Activated naive CD8-positive, alpha-beta T cell treated with anti-CD3 and anti-CD28 coated beads for 36 hours (primary cell): Measurements from ENCODE around the gene LRRTM3. TPM values are rescaled to one million over a fixed set of nuclear protein-coding genes. Genes with fewer than 3 reads are reported as not detected.

Experiments used
- DNase-seq: peaks from one replicate; pipeline ENCODE4 v3.0.0; 2021
- H3K27ac Mint-ChIP-seq: one replicate; pipeline ENCODE4 v1.8.0; 2022; ENCODE audit warnings: mild to moderate bottlenecking, moderate library complexity, mixed read lengths
- H3K27me3 Mint-ChIP-seq: one replicate; pipeline ENCODE4 v1.8.0; 2022; ENCODE audit warnings: mild to moderate bottlenecking, mixed read lengths
- H3K36me3 Mint-ChIP-seq: one replicate; pipeline ENCODE4 v1.8.0; 2021; ENCODE audit warnings: mild to moderate bottlenecking, mixed read lengths
- H3K4me1 Mint-ChIP-seq: one replicate; pipeline ENCODE4 v1.8.0; 2021; ENCODE audit warnings: mixed read lengths
- H3K4me3 Mint-ChIP-seq: one replicate; pipeline ENCODE4 v1.8.0; 2022; ENCODE audit warnings: mild to moderate bottlenecking, moderate library complexity, mixed read lengths
- H3K9me3 Mint-ChIP-seq: one replicate; pipeline ENCODE4 v1.8.0; 2022; ENCODE audit warnings: mixed read lengths
- total RNA-seq, 2 experiments: library from RNA; stranded (reverse); gene quantifications; one replicate each; pipeline ENCODE4 v1.2.3, GENCODE V29; 2021

LRRTM3 gene
- total RNA-seq, 2 experiments from 2014 or later, result not detected

DNA sequence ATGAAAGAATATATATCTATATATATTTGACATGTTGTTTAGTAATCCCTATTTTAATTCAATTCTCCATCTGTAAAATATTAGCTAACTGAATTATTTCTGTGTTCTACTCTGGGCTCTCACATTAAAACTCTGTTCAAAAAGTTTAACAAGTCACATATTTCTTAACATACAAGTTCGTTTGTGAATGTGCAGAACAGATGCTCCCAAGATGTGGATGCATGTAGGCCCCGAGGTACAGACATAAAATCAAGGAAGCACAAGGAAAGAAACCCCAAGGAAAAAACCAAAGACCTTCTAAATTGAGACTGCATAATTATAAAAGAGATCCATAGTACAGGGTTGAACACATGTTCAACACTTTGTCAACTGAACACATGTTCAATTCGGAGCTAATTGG lies 175.1 kb downstream of the LRRTM3 start:
- DNase-seq, result no peak
- no peaks in the 10 kb centered on the region for H3K27me3 Mint-ChIP-seq
- no peak overlapping the region for H3K4me3 Mint-ChIP-seq
- H3K4me1 Mint-ChIP-seq, result no peaks in the 10 kb centered on the region
- no peak overlapping the region for H3K27ac Mint-ChIP-seq
- H3K36me3 Mint-ChIP-seq, result no peaks in the 10 kb centered on the region
- no peaks in the 10 kb centered on the region for H3K9me3 Mint-ChIP-seq

DNA sequence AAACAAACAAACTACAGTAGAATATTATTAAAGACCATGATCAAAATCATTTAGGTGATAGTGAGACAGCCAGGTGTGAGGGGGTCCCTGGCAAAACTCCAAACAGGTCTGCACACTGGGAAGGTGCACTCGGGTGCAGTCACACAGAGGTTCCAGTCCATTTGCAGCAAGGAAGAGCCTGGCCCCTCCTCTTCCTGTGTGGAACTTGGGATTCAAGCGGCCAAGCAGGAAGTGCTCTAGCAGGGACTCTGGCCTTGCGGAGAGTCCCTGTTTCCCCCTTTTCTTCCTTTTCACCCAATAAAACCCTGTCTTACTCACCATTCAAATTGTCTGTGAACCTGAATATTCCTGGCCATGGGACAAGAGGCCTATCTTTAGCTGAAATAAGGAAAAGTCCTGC lies 181.8 kb downstream of the LRRTM3 start:
- Mint-ChIP-seq H3K9me3 (no peaks in the 10 kb centered on the region), H3K36me3 (no peaks in the 10 kb centered on the region), H3K4me1 (no peaks in the 10 kb centered on the region), H3K27me3 (no peaks in the 10 kb centered on the region), H3K4me3 (no peak overlapping the region), H3K27ac (no peak overlapping the region)
- DNase-seq, result no peak

DNA sequence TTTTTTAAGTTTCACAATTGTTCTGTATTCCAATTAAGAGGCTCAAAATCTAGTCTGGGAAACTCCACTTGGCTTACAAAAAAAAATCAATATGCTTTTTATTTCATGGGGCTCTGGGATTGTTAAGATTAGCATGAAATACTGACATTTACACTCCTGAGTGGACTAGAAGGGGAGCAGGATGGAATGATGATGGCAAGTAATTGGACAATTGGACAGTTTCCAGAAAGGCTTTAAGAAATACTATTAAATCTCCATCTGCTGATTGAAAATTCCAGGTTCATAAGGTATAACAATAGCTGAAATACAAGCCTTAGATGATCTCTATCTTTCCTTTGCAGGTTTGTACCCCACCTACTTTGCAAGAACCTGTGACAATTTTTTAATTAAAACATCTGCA lies 184.4 kb downstream of the LRRTM3 start:
- Mint-ChIP-seq H3K27me3 (no peaks in the 10 kb centered on the region), H3K4me1 (no peaks in the 10 kb centered on the region), H3K27ac (no peak overlapping the region), H3K36me3 (no peaks in the 10 kb centered on the region), H3K9me3 (no peaks in the 10 kb centered on the region), H3K4me3 (no peak overlapping the region)
- no peak for DNase-seq

DNA sequence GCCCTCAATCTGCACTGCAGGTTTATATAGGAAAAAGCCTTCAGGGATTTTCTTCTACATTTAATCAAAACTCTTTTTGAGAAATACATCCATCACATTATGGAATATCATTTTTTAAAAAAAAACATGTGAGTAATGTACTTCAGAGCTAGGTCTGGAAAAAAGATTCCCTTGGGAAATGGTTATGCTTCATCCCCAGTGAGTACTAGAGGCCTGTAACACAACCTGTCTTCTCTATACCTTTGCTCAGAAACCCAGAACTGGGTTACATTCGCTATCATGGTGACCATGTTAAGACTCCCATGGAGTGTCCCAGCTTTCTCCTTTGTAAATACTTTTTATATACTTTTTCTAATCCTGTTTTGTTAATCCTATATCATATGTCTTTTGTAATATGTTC lies 186.9 kb downstream of the LRRTM3 start:
- H3K4me1 Mint-ChIP-seq, result no peaks in the 10 kb centered on the region
- no peak overlapping the region for H3K4me3 Mint-ChIP-seq
- H3K27ac Mint-ChIP-seq, result no peak overlapping the region
- no peak for DNase-seq
- H3K9me3 Mint-ChIP-seq, result no peaks in the 10 kb centered on the region
- H3K36me3 Mint-ChIP-seq, result no peaks in the 10 kb centered on the region
- H3K27me3 Mint-ChIP-seq, result no peaks in the 10 kb centered on the region

DNA sequence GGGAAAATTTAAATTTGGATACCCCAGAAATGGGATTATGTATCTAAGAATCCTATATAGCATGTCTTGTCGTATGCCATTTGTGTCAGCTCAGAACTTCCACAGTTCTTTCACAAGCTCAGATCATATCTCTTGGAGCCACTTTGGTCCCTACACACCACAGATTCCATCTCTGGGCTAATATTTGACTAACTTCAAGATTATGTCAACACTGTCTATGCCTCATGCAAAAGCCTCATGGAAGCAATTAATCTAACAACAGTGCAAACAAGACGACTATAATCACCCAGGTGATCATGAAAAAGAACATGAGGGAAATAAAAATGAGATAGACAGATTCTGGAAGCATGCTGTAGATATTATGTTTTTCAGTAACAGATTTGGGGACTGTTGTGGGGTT lies 189.1 kb downstream of the LRRTM3 start:
- Mint-ChIP-seq H3K27ac (no peak overlapping the region), H3K36me3 (no peaks in the 10 kb centered on the region), H3K9me3 (no peaks in the 10 kb centered on the region), H3K27me3 (no peaks in the 10 kb centered on the region), H3K4me1 (no peaks in the 10 kb centered on the region), H3K4me3 (no peak overlapping the region)
- DNase-seq, result no peak

DNA sequence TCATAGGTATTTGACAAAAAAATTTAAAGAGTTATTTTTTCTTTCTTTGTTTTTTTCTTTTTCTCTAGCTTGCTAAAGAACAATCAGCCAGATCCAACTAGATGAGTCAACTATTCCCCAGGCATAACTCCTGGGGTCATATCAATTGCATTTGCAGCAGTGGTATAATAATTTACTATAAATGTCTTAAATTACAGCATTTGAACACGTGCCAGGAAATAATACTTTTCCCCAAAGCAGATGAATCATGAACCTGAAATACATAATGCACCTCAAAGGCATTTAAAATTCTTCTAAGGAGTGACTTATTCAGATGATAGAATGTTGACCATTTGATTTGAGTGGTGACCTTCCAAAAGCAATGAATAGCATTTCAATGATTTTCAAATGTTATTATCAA lies 190.1 kb downstream of the LRRTM3 start:
- Mint-ChIP-seq H3K4me3 (no peak overlapping the region), H3K9me3 (no peaks in the 10 kb centered on the region), H3K27me3 (no peaks in the 10 kb centered on the region), H3K27ac (no peak overlapping the region), H3K4me1 (no peaks in the 10 kb centered on the region), H3K36me3 (no peaks in the 10 kb centered on the region)
- no peak for DNase-seq

DNA sequence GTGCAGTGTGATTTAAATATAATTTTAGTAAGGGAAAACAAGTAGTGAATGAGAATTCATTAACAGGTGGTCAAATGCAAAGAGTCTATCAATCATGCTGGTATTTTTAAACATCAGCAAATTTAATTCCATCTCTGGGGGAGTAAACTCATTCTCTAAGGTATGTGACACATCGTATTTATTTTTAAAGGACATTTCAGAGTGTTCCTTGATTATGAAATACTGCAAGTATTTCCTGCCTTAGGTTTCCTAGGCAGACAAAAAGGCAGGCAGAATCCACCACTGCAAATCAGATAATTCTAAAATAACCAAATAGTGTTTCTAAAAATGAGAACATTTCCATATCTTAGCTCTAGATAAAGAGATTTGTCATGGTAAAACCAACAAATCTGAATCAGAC lies 193.8 kb downstream of the LRRTM3 start:
- H3K27ac Mint-ChIP-seq, result no peak overlapping the region
- H3K4me3 Mint-ChIP-seq, result no peak overlapping the region
- H3K36me3 Mint-ChIP-seq, result no peaks in the 10 kb centered on the region
- H3K4me1 Mint-ChIP-seq, result no peaks in the 10 kb centered on the region
- H3K27me3 Mint-ChIP-seq, result no peaks in the 10 kb centered on the region
- DNase-seq, result no peak
- H3K9me3 Mint-ChIP-seq, result no peaks in the 10 kb centered on the region

DNA sequence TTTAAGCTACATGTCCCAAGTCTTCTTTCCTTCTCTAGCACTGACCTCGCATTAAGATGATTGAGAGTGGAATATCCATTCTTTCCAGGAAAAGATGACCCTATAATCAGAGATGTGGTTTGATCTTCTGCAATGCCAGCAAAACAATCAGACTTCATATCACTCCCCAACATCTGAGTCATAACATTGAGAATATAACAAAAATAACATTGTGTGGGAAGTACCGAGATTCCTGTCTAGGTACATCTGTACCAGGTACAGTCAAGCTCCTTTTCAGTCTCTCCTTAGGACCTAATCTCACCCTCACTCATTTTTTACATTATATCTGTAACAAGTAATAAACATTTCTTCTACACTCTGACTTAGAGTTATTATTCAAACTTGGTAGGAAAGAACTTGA lies 201.6 kb downstream of the LRRTM3 start:
- H3K36me3 Mint-ChIP-seq, result no peaks in the 10 kb centered on the region
- no peak for DNase-seq
- H3K4me1 Mint-ChIP-seq, result no peaks in the 10 kb centered on the region
- no peak overlapping the region for H3K27ac Mint-ChIP-seq
- H3K9me3 Mint-ChIP-seq, result no peaks in the 10 kb centered on the region
- H3K4me3 Mint-ChIP-seq, result no peak overlapping the region
- H3K27me3 Mint-ChIP-seq, result no peaks in the 10 kb centered on the region

DNA sequence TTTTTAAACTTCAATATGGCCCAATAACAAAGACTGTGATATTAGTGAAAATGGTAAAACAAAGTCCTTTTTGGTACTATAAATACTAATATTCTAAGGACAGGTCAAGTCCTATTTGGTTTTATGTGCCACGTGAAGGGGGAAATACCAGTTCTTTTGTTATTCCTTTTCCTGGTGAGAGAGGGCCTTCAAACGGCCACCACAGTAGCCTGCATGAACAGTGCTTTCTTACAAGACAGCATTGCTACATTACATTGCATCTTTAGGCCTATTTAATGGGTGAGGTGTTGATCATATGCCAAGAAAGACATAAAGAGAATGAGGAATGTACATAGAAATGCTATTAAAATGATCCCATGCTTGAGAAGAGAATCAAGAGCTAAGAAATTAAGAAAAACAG lies 214.8 kb downstream of the LRRTM3 start:
- no peak overlapping the region for H3K4me3 Mint-ChIP-seq
- no peaks in the 10 kb centered on the region for H3K9me3 Mint-ChIP-seq
- no peak overlapping the region for H3K27ac Mint-ChIP-seq
- H3K4me1 Mint-ChIP-seq, result no peaks in the 10 kb centered on the region
- no peaks in the 10 kb centered on the region for H3K27me3 Mint-ChIP-seq
- DNase-seq, result no peak
- H3K36me3 Mint-ChIP-seq, result no peaks in the 10 kb centered on the region

DNA sequence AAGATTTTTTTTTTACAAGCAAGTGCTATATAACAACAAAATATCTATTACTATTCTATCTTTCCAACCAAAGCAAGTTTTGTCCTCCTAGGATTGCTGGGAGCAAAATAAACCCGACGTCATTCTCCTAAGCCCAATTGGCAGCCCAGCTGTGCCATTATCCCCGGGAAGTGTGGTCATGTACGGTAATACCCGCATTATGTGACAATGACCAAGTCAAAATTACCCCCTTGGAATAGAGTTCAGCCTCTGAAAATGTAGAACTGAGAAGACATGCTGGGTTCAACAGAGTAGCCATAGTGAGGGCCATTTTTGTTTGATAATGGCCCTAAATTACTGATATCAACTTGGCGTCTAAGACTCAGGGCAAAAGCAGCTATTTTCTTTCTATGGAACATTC lies 215.5 kb downstream of the LRRTM3 start:
- H3K9me3 Mint-ChIP-seq, result no peaks in the 10 kb centered on the region
- no peak overlapping the region for H3K4me3 Mint-ChIP-seq
- no peaks in the 10 kb centered on the region for H3K36me3 Mint-ChIP-seq
- no peak overlapping the region for H3K27ac Mint-ChIP-seq
- H3K27me3 Mint-ChIP-seq, result no peaks in the 10 kb centered on the region
- no peak for DNase-seq
- H3K4me1 Mint-ChIP-seq, result no peaks in the 10 kb centered on the region

DNA sequence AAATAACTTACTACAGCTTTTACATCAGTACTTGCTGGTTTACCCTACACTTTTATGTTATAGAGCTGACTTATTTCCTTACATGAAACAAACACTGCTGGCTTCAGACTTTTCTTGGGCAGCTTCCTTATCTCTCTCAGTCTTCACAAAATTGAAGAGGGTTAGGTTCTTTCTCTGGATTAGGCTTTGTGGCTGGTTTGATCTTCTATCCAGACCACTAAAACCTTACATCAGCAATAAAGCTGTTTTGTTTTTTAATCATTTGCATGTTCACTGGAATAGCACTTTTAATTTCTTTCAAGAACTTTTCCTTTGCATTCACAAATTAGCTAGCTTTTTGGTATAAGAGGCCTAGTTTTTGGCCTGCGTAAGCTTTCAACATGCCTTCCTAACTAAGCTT lies 218.7 kb downstream of the LRRTM3 start:
- Mint-ChIP-seq H3K27ac (no peak overlapping the region), H3K4me1 (no peaks in the 10 kb centered on the region), H3K4me3 (no peak overlapping the region), H3K27me3 (no peaks in the 10 kb centered on the region), H3K36me3 (no peaks in the 10 kb centered on the region), H3K9me3 (no peaks in the 10 kb centered on the region)
- DNase-seq, result no peak
